HEK293T (cell line): ENCODE data around the gene GAB2.

Experiments used
- ARNT ChIP-seq: fragments of 450-650 bp; IDR thresholded peaks from 2 replicates; pipeline ENCODE4 v1.6.1; 2017; ENCODE audit warnings: mild to moderate bottlenecking
- BHLHE40 ChIP-seq: fragments of 450-650 bp; IDR thresholded peaks from 2 replicates; pipeline ENCODE4 v1.6.1; 2016; ENCODE audit warnings: mild to moderate bottlenecking, moderate library complexity, borderline replicate concordance
- CTBP1 ChIP-seq: fragments of 450-650 bp; IDR thresholded peaks from 2 replicates; pipeline ENCODE4 v1.6.1; 2016; ENCODE audit warnings: borderline replicate concordance
- ELF4 ChIP-seq: fragments of 450-650 bp; IDR thresholded peaks from 2 replicates; pipeline ENCODE4 v1.6.1; 2017; ENCODE audit warnings: antibody characterized with exemption
- FOXA1 ChIP-seq: fragments of 450-650 bp; IDR thresholded peaks from 2 replicates; pipeline ENCODE4 v1.6.1; 2016; ENCODE audit warnings: mild to moderate bottlenecking
- FOXM1 ChIP-seq: fragments of 450-650 bp; IDR thresholded peaks from 2 replicates; pipeline ENCODE4 v1.6.1; 2017; ENCODE audit warnings: mild to moderate bottlenecking, borderline replicate concordance
- HDGF ChIP-seq: fragments of 450-650 bp; IDR thresholded peaks from 2 replicates; pipeline ENCODE4 v1.6.1; 2017; ENCODE audit warnings: antibody characterized with exemption, borderline replicate concordance
- L3MBTL2 ChIP-seq: fragments of 450-650 bp; conservative IDR thresholded peaks from 2 replicates; pipeline ENCODE4 v1.6.1; 2016; ENCODE audit warnings: mild to moderate bottlenecking
- SP1 ChIP-seq: fragments of 450-650 bp; IDR thresholded peaks from 2 replicates; pipeline ENCODE4 v1.6.1; 2017
- SUZ12 ChIP-seq: fragments of 450-650 bp; IDR thresholded peaks from 2 replicates; pipeline ENCODE4 v1.6.1; 2016; ENCODE audit warnings: mild to moderate bottlenecking
- TARDBP ChIP-seq: fragments of 450-650 bp; IDR thresholded peaks from 2 replicates; pipeline ENCODE4 v1.6.1; 2016
- ZNF384 ChIP-seq: fragments of 450-650 bp; IDR thresholded peaks from 2 replicates; pipeline ENCODE4 v1.6.1; 2016
- TF ChIP-seq, protein P1 (sequence below): fragments of 450-650 bp; IDR thresholded peaks from 2 replicates; pipeline ENCODE4 v1.6.1; 2016

DNA sequence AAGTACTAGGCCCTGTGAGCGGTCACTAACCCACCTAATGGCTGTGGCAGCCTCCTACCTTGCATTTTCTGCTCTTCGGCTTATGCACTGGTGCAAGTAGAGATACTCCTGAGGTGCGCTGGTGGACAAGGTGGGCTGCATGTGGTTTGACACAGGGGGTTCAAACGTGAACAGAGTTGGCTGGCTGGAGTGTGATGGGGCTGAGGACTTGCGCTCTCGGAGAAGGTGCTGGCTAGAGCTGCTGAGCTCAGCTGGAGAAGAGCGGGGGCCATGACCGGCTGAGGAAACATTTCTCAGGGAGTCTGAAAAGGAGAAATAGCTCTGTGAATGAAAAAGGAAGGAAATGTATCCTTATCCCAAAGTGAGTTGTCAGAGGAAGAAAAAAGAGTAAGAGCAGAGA lies 167.5 kb downstream of the GAB2 start:
- TF ChIP-seq, protein P1, sequence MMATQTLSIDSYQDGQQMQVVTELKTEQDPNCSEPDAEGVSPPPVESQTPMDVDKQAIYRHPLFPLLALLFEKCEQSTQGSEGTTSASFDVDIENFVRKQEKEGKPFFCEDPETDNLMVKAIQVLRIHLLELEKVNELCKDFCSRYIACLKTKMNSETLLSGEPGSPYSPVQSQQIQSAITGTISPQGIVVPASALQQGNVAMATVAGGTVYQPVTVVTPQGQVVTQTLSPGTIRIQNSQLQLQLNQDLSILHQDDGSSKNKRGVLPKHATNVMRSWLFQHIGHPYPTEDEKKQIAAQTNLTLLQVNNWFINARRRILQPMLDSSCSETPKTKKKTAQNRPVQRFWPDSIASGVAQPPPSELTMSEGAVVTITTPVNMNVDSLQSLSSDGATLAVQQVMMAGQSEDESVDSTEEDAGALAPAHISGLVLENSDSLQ = no peak
- TF ChIP-seq ZNF384 = no peak
- no peak for TF ChIP-seq SP1
- no peak for TF ChIP-seq ELF4
- no peak for TF ChIP-seq SUZ12
- no peak for TF ChIP-seq FOXM1
- TF ChIP-seq FOXA1 = no peak
- no peak for TF ChIP-seq TARDBP
- TF ChIP-seq BHLHE40 = no peak
- TF ChIP-seq L3MBTL2 = no peak
- TF ChIP-seq CTBP1 = no peak
- no peak for TF ChIP-seq HDGF
- TF ChIP-seq ARNT = no peak
